ENCODE results near the gene TNNC2.
"Not testable (repeated sequence)": the region's sequence is repeated elsewhere in the genome, so short reads cannot be mapped to it uniquely, and the experiment has no call there.

TNNC2 gene

GRCh38 chr20:45827030-45827652 lies at the start of gene TNNC2:
TSS of gene TNNC2 (minus strand) at chr20:45827312. CDS start at chr20:45827248, 64 bp downstream.
- no peak for TF ChIP-seq CTCF (IDR thresholded peaks at IDR 0.05)
- no peak for DNase-seq (ENCODE audit: low spot score)
- H3K4me3 ChIP-seq, result no peak within 1 kb of the TSS
- peak within 1 kb of the TSS; percentile 89 to 92 for H3K27ac ChIP-seq

GRCh38 chr20:45874576-45874975 lies 47.5 kb upstream of the TNNC2 start:
- TF ChIP-seq CTCF (IDR thresholded peaks at IDR 0.05), result no peak
- no peak for DNase-seq (ENCODE audit: low spot score)
- no peak overlapping the region for H3K27ac ChIP-seq
- H3K4me3 ChIP-seq, result no peak overlapping the region

DNA sequence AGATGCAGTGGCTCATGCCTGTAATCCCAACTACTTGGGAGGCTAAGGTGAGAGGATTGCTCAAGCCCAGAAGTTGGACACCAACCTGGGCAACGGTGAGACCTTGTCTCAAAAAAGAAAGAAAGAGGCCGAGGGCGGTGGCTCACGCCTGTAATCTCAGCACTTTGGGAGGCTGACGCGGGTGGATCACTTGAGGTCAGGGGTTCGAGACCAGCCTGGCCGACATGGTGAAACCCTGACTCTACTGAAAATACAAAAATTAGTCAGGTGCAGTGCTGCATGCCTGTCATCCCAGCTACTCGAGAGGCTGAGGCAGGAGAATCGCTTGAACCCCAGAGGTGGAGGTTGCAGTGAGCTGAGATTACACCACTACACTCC lies 47.0 kb upstream of the TNNC2 start:
- not testable (repeated sequence) for DNase-seq (ENCODE audit: low spot score); H3K27ac ChIP-seq; H3K4me3 ChIP-seq

DNA sequence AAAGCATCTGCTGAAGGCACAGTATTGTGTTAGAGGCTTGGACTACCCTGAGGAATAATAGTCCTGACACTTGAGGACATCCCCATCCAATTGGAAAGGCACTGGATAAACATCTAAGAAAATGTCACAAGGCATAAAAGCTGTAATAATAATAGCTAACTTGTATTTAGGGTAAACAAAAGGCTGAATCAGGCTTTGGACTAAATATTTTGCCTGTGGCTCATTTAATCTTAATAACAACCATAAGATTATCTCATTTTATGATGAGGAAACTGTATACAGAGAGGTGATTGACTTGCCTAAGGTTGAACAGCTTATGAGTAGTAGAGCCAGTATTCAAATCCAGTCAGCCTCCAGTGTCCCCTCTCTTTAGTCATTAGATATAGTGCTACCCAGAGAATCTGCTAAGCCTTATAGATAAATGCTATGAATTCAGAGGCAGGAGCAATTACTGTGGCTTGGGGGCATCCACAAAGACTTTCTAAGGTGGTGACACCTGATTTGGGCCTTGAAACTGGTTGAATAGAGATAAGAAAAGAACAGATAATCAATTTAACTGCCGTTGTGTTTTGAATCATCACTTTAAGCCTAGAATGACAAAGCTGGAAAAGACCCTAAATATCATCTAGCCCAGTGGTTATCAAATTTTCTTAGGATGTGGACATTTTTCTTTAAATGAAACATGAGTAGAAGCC lies 46.4 kb upstream of the TNNC2 start:
- H3K27ac ChIP-seq, result no peak overlapping the region
- TF ChIP-seq CTCF (IDR thresholded peaks at IDR 0.05), result no peak
- DNase-seq (ENCODE audit: low spot score), result no peak
- no peak overlapping the region for H3K4me3 ChIP-seq

GRCh38 chr20:45872626-45873025 lies 45.5 kb upstream of the TNNC2 start:
- Histone ChIP-seq H3K4me3 (no peak overlapping the region), H3K27ac (no peak overlapping the region)
- no peak for DNase-seq (ENCODE audit: low spot score)

DNA sequence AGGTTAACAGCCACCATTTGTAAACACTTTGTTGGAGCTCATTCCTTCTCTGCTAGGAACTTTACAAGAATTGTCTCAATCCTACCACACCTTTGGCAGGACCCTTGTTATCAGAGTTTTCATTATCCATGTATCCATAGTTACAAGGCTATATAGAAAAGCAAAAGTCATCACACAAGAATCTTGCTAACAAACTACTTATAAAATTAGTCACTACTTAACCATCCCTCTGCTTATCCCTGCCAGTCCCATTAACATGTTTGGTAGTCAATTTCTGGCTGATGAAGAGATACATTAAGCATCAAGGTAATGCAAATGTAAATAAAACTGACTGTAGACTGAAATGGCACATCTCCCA lies 40.7 kb upstream of the TNNC2 start:
- H3K27ac ChIP-seq, result no peak overlapping the region
- no peak for DNase-seq (ENCODE audit: low spot score)
- TF ChIP-seq CTCF (IDR thresholded peaks at IDR 0.05), result no peak
- H3K4me3 ChIP-seq, result no peak overlapping the region

More at GRCh38 chr20:45872626-45873025, 45.5 kb upstream of the TNNC2 start:
- no peak for TF ChIP-seq CTCF (IDR thresholded peaks at IDR 0.05)

GRCh38 chr20:45867136-45867818 lies 40.2 kb upstream of the TNNC2 start:
- H3K4me3 ChIP-seq, result no peak overlapping the region
- TF ChIP-seq CTCF (IDR thresholded peaks at IDR 0.05), result no peak
- no peak overlapping the region for H3K27ac ChIP-seq
- no peak for DNase-seq (ENCODE audit: low spot score)
